GM12878 (cell line): ENCODE results near the gene LTBP4. TPM values are rescaled to one million over a fixed set of nuclear protein-coding genes. Genes with fewer than 3 reads are reported as not detected.

Experiments used
- ATAC-seq: fragments of 200-7000 bp; cut with Tn5 transposase; 3 replicates; pipeline ENCODE4 v1.9.1; 2020; ENCODE audit warnings: mild to moderate bottlenecking, moderate library complexity
- BruUV-seq: library from RNA; stranded (reverse); fragments of 400-500 nt; replicated peaks from 2 replicates; lab custom pipeline; 2021; lab: Mats Ljungman, UMichigan
- CTCF ChIA-PET: fragments of 300-600 bp; sonication (Branson Sonifier 250); formaldehyde crosslinking; extraction: SDS; loops from one replicate; lab custom pipeline; 2021; ENCODE audit warnings: inconsistent platforms; lab: Yijun Ruan, JAX
- POLR2A ChIA-PET: fragments of 350-600 bp; formaldehyde crosslinking; extraction: SDS; loops from one replicate; lab custom pipeline; 2021; ENCODE audit warnings: inconsistent platforms; lab: Charles Lee
- RAD21 ChIA-PET: fragments of 300-600 bp; sonication (Branson Sonifier 250); formaldehyde crosslinking; loops from one replicate; lab custom pipeline; 2023; ENCODE audit warnings: antibody characterized with exemption; ENCODE audit not compliant: unreplicated experiment; lab: Charles Lee
- SMC1A ChIA-PET: fragments of 300-600 bp; sonication (Branson Sonifier 250); formaldehyde crosslinking; loops from one replicate; lab custom pipeline; 2023; ENCODE audit not compliant: unreplicated experiment, uncharacterized antibody; lab: Charles Lee
- DNase-seq: peaks from one replicate; pipeline ENCODE4 v3.0.0-alpha.2; 2011; ENCODE audit warnings: low read depth, low spot score
- FAIRE-seq: peaks from 3 replicates; lab custom pipeline; 2011; peaks lifted over from hg19 to GRCh38; lab: Jason Lieb, UNC
- H2AFZ ChIP-seq: 2 replicates; pipeline ENCODE4 v1.6.0; 2011; ENCODE audit warnings: low read depth, low read length, control low read depth; ENCODE audit not compliant: control insufficient read depth
- H3K27ac ChIP-seq: 2 replicates; pipeline ENCODE4 v1.5.1; 2011; ENCODE audit warnings: control low read depth; ENCODE audit not compliant: control insufficient read depth, insufficient read depth
- H3K27me3 ChIP-seq, 2 experiments: replicated peaks in 1 of 2; 2 replicates each; pipeline versions ENCODE4 v1.6.0 to v1.6.1; 2011; ENCODE audit warnings: low read length in 1 of 2; ENCODE audit not compliant: control insufficient read depth in 2 of 2, insufficient read depth in 2 of 2
- H3K36me3 ChIP-seq, 2 experiments: 2 replicates each; pipeline ENCODE4 v1.5.1; 2011; ENCODE audit warnings: low read length in 1 of 2; ENCODE audit not compliant: control insufficient read depth in 2 of 2, insufficient read depth in 2 of 2
- H3K4me1 ChIP-seq: 2 replicates; pipeline ENCODE4 v1.6.1; 2011; ENCODE audit warnings: mild to moderate bottlenecking, low read length, moderate library complexity, mixed read lengths; ENCODE audit not compliant: control insufficient read depth, insufficient read depth
- H3K4me2 ChIP-seq: 2 replicates; pipeline ENCODE4 v1.6.0; 2011; ENCODE audit warnings: control low read depth; ENCODE audit not compliant: control insufficient read depth, insufficient read depth
- H3K4me3 ChIP-seq: fragments of 200-600 bp; sonication (generic); 2 replicates; pipeline ENCODE4 v1.5.1; 2016
- H3K79me2 ChIP-seq: 2 replicates; pipeline ENCODE4 v1.6.0; 2011; ENCODE audit warnings: low read length; ENCODE audit not compliant: control insufficient read depth, insufficient read depth
- H3K9ac ChIP-seq: 2 replicates; pipeline ENCODE4 v1.8.0; 2011; ENCODE audit warnings: low read length, control low read depth, mixed read lengths; ENCODE audit not compliant: control insufficient read depth, insufficient read depth
- H3K9me3 ChIP-seq: replicated peaks from 3 replicates; pipeline ENCODE4 v1.5.1; 2011; ENCODE audit warnings: mild to moderate bottlenecking, low read length; ENCODE audit not compliant: control insufficient read depth, insufficient read depth
- H4K20me1 ChIP-seq: 2 replicates; pipeline ENCODE4 v1.6.0; 2011; ENCODE audit not compliant: control insufficient read depth, insufficient read depth
- ASH2L ChIP-seq: fragments of 300-600, 200-600 bp; sonication (generic); IDR thresholded peaks from 2 replicates; pipeline ENCODE4 v1.6.1; 2017; ENCODE audit warnings: low read depth, mild to moderate bottlenecking, borderline replicate concordance
- NFIC ChIP-seq: IDR thresholded peaks from 2 replicates; pipeline ENCODE4 v1.6.1; 2012; ENCODE audit warnings: low read depth, mild to moderate bottlenecking, inconsistent platforms, low read length, moderate library complexity
- SUZ12 ChIP-seq: fragments of 200-600 bp; sonication (generic); IDR thresholded peaks from one replicate; pipeline ENCODE4 v1.6.1; 2018; ENCODE audit warnings: antibody characterized with exemption, mild to moderate bottlenecking; ENCODE audit not compliant: unreplicated experiment
- WGBS: methylation state at CpG from one replicate; pipeline ENCODE4 v1.1.6; 2016; ENCODE audit warnings: low lambda C conversion rate; ENCODE audit not compliant: insufficient replicate concordance, insufficient coverage; ENCODE audit errors: missing lambda C conversion rate; 5-methylcytosine and 5-hydroxymethylcytosine counted together
- in situ Hi-C: fragments of 300-500 bp; cut with MboI; formaldehyde crosslinking; loops from 9 replicates; pipeline ENCODE4 v1.14.3; 2018; ENCODE audit warnings: mixed read lengths
- intact Hi-C: fragments of 100-400 bp; cut with micrococcal nuclease; formaldehyde crosslinking; loops from one replicate; pipeline ENCODE4 v1.14.2; 2022; ENCODE audit not compliant: unreplicated experiment
- polyA plus RNA-seq, 11 experiments: library from polyadenylated mRNA; depleted of rRNA in 4 of 11; unstranded in 6 of 11; stranded (reverse) in 5 of 11; fragments of >200 nt; fragmentation: Nextera tagmentation in 4 of 11; fragmentation: Illumina TruSeq in 1 of 11; extraction: Ambion mirVana in 4 of 11; extraction: Trizol in 1 of 11; gene quantifications; 1 replicate in 1 of 11; 2 replicates in 10 of 11; pipeline versions ENCODE4 v1.2.1 to v1.2.3, GENCODE V29; 2011 to 2016; ENCODE audit warnings: inconsistent platforms in 2 of 11, missing spikeins in 2 of 11, low read depth in 1 of 11
- total RNA-seq, 4 experiments: library from RNA; depleted of rRNA in 3 of 4; stranded (reverse); fragments of >200 nt in 3 of 4; fragmentation: Illumina TruSeq in 1 of 4; extraction: Trizol in 1 of 4; gene quantifications; 2 replicates each; pipeline versions ENCODE4 v1.2.1 to v1.2.3, GENCODE V29; 2013 to 2021
- TF ChIP-seq, protein P1 (sequence below): fragments of 450-650 bp; IDR thresholded peaks from 2 replicates; pipeline ENCODE4 v1.6.1; 2017; ENCODE audit warnings: antibody characterized with exemption, mild to moderate bottlenecking, moderate library complexity
- TF ChIP-seq, protein P2 (sequence below): fragments of 450-650 bp; IDR thresholded peaks from 2 replicates; pipeline ENCODE4 v1.6.1; 2016; ENCODE audit warnings: mild to moderate bottlenecking, moderate library complexity, borderline replicate concordance

LTBP4 gene
- total and polyA plus RNA-seq, 10 of the 15 experiments (the other 5 are each of a cell fraction or from before 2014, with no cell fraction given): 0.09 to 34.6 (median 8.5) TPM; not detected in 1

DNA sequence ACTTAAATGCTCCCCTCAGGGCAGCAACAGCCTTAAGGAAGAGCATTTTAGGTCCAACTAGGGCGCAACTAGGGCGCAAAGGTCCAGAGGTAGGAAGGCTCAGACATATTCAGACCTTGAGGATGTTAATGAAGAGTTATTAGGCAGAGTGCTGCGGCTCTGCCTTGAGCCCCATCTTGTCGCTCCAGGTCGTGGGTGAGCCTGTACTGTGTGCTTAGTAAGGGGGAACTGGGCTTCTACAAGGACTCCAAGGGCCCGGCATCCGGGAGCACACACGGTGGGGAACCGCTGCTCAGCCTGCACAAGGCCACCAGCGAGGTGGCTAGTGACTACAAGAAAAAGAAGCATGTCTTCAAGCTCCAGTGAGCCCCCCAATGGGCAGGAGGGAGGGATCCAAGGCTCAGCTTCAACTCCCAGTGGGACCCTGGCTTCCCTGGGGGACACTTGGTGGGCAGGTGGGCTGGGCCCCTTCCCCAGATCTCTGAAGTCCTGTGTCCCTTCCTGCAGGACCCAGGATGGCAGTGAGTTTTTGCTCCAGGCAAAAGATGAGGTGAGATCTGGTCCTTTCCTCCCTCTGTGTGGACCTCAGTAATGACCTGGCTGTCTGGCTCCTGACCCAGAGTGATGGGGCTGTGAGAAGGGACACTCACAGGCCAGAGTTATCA lies 29.2 kb upstream of the LTBP4 start:
- RAD21 ChIA-PET: no interaction called here
- Histone ChIP-seq H3K9me3 (no peaks in the 10 kb centered on the region), H4K20me1 (no peaks in the 10 kb centered on the region), H3K36me3 (no peaks in the 10 kb centered on the region), H3K4me2 (no peak overlapping the region), H3K27me3 (peaks cover 4 to 9% of the 10 kb centered on the region in 2 experiments; a peak in 3 of 4 replicates), H3K4me1 (peaks cover 4% of the 10 kb centered on the region), H2AFZ (no peak overlapping the region), H3K79me2 (peaks cover 1% of the 10 kb centered on the region), H3K4me3 (no peak overlapping the region), H3K27ac (no peak overlapping the region), H3K9ac (no peak overlapping the region)
- in situ Hi-C loops: no loop called here
- ATAC-seq: no peak
- WGBS: 64% methylated on average over 10 of the region's 10 CpGs
- intact Hi-C loops: no loop called here
- TF ChIP-seq NFIC: no peak
- TF ChIP-seq, protein P1, sequence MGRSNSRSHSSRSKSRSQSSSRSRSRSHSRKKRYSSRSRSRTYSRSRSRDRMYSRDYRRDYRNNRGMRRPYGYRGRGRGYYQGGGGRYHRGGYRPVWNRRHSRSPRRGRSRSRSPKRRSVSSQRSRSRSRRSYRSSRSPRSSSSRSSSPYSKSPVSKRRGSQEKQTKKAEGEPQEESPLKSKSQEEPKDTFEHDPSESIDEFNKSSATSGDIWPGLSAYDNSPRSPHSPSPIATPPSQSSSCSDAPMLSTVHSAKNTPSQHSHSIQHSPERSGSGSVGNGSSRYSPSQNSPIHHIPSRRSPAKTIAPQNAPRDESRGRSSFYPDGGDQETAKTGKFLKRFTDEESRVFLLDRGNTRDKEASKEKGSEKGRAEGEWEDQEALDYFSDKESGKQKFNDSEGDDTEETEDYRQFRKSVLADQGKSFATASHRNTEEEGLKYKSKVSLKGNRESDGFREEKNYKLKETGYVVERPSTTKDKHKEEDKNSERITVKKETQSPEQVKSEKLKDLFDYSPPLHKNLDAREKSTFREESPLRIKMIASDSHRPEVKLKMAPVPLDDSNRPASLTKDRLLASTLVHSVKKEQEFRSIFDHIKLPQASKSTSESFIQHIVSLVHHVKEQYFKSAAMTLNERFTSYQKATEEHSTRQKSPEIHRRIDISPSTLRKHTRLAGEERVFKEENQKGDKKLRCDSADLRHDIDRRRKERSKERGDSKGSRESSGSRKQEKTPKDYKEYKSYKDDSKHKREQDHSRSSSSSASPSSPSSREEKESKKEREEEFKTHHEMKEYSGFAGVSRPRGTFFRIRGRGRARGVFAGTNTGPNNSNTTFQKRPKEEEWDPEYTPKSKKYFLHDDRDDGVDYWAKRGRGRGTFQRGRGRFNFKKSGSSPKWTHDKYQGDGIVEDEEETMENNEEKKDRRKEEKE: no peak
- no peak for TF ChIP-seq SUZ12
- no peak for TF ChIP-seq ASH2L
- TF ChIP-seq, protein P2, sequence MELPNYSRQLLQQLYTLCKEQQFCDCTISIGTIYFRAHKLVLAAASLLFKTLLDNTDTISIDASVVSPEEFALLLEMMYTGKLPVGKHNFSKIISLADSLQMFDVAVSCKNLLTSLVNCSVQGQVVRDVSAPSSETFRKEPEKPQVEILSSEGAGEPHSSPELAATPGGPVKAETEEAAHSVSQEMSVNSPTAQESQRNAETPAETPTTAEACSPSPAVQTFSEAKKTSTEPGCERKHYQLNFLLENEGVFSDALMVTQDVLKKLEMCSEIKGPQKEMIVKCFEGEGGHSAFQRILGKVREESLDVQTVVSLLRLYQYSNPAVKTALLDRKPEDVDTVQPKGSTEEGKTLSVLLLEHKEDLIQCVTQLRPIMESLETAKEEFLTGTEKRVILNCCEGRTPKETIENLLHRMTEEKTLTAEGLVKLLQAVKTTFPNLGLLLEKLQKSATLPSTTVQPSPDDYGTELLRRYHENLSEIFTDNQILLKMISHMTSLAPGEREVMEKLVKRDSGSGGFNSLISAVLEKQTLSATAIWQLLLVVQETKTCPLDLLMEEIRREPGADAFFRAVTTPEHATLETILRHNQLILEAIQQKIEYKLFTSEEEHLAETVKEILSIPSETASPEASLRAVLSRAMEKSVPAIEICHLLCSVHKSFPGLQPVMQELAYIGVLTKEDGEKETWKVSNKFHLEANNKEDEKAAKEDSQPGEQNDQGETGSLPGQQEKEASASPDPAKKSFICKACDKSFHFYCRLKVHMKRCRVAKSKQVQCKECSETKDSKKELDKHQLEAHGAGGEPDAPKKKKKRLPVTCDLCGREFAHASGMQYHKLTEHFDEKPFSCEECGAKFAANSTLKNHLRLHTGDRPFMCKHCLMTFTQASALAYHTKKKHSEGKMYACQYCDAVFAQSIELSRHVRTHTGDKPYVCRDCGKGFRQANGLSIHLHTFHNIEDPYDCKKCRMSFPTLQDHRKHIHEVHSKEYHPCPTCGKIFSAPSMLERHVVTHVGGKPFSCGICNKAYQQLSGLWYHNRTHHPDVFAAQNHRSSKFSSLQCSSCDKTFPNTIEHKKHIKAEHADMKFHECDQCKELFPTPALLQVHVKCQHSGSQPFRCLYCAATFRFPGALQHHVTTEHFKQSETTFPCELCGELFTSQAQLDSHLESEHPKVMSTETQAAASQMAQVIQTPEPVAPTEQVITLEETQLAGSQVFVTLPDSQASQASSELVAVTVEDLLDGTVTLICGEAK: no peak
- BruUV-seq: no TSS peak
- SMC1A ChIA-PET: no interaction called here
- FAIRE-seq: no peak
- POLR2A ChIA-PET: interaction anchor here (1.7 kb wide), 1 partner anchor 106 kb away, joined by 5 read pairs; the partner anchor contains the start of gene BLVRB
- CTCF ChIA-PET: interaction anchor here (1.3 to 1.8 kb wide), 4 partner anchors 31 to 267 kb away, joined by 3 to 10 read pairs (median 8); no protein-coding TSS in a partner anchor
- no peak for DNase-seq
